Gastrocnemius medialis (tissue), 4 donors: Measurements from ENCODE around the gene SRCAP. TPM values are rescaled to one million over a fixed set of nuclear protein-coding genes. Genes with fewer than 3 reads are reported as not detected.

Experiments
- ATAC-seq, 2 donors: fragments of 150-250 bp; one replicate each; pipeline ENCODE4 v1.9.1; 2016
- DNase-seq, 2 donors: peaks; one replicate each; pipeline ENCODE4 v3.0.0-alpha.2; 2019
- H3K27ac ChIP-seq, 4 donors: fragments of 200-600 bp; sonication (generic); 1 replicate in 1 of 4; 2 replicates in 3 of 4; pipeline ENCODE4 v1.5.1; 2016 to 2018; ENCODE audit warnings: mild to moderate bottlenecking in 2 of 4, moderate library complexity in 1 of 4
- H3K27me3 ChIP-seq, 3 donors: fragments of 200-600 bp; sonication (generic) in 2 of 3; 1 replicate in 1 of 3; 2 replicates in 2 of 3; pipeline versions ENCODE4 v1.5.1 to v1.6.0; 2016 to 2019; ENCODE audit warnings: mild to moderate bottlenecking in 1 of 3, moderate library complexity in 1 of 3
- H3K36me3 ChIP-seq, 2 donors: fragments of 200-600 bp; sonication (generic) in 1 of 2; one replicate each; pipeline ENCODE4 v1.5.1; 2017 to 2018
- H3K4me1 ChIP-seq, 2 donors: fragments of 200-600 bp; sonication (generic) in 1 of 2; one replicate each; pipeline ENCODE4 v1.5.1; 2016 to 2017; ENCODE audit warnings: mild to moderate bottlenecking in 2 of 2
- H3K4me3 ChIP-seq, 4 donors: fragments of 200-600 bp; sonication (generic) in 3 of 4; 1 replicate in 1 of 4; 2 replicates in 3 of 4; pipeline ENCODE4 v1.5.1; 2016 to 2019; ENCODE audit warnings: mild to moderate bottlenecking in 2 of 4
- H3K9me3 ChIP-seq, 3 donors: fragments of 200-600 bp; sonication (generic) in 2 of 3; 1 replicate in 1 of 3; 2 replicates in 2 of 3; pipeline ENCODE4 v1.5.1; 2016 to 2019
- POLR2A ChIP-seq, 2 donors: fragments of 450-650 bp; IDR thresholded peaks; one replicate each; pipeline ENCODE4 v1.6.1; 2017; ENCODE audit warnings: antibody characterized with exemption in 2 of 2, mild to moderate bottlenecking in 2 of 2, moderate library complexity in 2 of 2
- in situ Hi-C, 4 donors: fragments of 200-750 bp; cut with MboI; loops; one replicate each; pipeline versions ENCODE4 v1.15.0 to v1.8.0; 2017; ENCODE audit warnings: low sequenced_read_pairs in 4 of 4
- intact Hi-C: fragments of 100-400 bp; cut with DNase I; formaldehyde crosslinking; loops from one replicate; pipeline ENCODE4 v1.15.1; 2023; ENCODE audit warnings: low total_unique reads
- total RNA-seq, 4 donors: library from RNA; depleted of rRNA; stranded (reverse); fragments of >200 nt; gene quantifications; one replicate each; pipeline versions ENCODE4 v1.1.0 to v1.2.3, GENCODE V29; 2016
- TF ChIP-seq, protein P1 (sequence below), 5 experiments: fragments of 450-650 bp in 3 of 5; fragments of 200-600 bp in 2 of 5; sonication (generic) in 2 of 5; IDR thresholded peaks in 4 of 5; conservative IDR thresholded peaks in 1 of 5; 1 replicate in 4 of 5; 2 replicates in 1 of 5; pipeline ENCODE4 v1.5.1; 2016 to 2019; ENCODE audit warnings: antibody characterized with exemption in 5 of 5, mild to moderate bottlenecking in 3 of 5, moderate library complexity in 3 of 5

The SRCAP gene
- total RNA-seq, 4 donors from 2014 or later: 15.3 to 25.5 (median 21.9) TPM

DNA sequence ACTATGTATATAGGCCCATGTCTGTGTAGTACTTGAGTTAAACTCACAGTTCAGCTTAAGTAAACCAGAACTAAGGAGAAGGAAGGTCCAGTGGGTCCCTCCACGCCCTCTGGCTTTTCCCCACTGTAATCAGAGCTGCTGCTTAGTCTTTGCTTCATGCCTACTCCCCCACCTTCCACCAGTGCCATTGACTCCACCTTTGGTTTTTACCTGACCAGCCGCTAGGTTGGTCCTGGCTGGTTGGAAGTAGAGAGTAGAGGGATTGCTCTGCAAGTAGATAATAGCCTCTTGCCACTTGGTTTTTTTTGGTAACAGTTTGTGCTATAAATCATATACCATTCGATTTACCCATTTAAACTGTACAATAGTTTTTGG, 26.4 kb downstream of the SRCAP start:
- DNase-seq (no peak), ATAC-seq (no peak)
- H3K27ac ChIP-seq: peak overlapping the region in 1 of 4 donors; percentile 7
- H3K9me3 ChIP-seq: no peaks in the 10 kb centered on the region
- H3K4me1 ChIP-seq: no peaks in the 10 kb centered on the region
- intact Hi-C loops (no loop called here), in situ Hi-C loops (no loop called here)
- no peak for TF ChIP-seq POLR2A (IDR thresholded peaks at IDR 0.05)
- TF ChIP-seq, protein P1, sequence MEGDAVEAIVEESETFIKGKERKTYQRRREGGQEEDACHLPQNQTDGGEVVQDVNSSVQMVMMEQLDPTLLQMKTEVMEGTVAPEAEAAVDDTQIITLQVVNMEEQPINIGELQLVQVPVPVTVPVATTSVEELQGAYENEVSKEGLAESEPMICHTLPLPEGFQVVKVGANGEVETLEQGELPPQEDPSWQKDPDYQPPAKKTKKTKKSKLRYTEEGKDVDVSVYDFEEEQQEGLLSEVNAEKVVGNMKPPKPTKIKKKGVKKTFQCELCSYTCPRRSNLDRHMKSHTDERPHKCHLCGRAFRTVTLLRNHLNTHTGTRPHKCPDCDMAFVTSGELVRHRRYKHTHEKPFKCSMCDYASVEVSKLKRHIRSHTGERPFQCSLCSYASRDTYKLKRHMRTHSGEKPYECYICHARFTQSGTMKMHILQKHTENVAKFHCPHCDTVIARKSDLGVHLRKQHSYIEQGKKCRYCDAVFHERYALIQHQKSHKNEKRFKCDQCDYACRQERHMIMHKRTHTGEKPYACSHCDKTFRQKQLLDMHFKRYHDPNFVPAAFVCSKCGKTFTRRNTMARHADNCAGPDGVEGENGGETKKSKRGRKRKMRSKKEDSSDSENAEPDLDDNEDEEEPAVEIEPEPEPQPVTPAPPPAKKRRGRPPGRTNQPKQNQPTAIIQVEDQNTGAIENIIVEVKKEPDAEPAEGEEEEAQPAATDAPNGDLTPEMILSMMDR (IDR thresholded peaks at IDR 0.05 in 4 of 5, conservative IDR thresholded peaks at IDR 0.05 in 1 of 5): no peak
- H3K27me3 ChIP-seq: no peaks in the 10 kb centered on the region
- peaks cover 0 to 76% of the 10 kb centered on the region in 2 donors for H3K36me3 ChIP-seq
- H3K4me3 ChIP-seq: no peak overlapping the region

DNA sequence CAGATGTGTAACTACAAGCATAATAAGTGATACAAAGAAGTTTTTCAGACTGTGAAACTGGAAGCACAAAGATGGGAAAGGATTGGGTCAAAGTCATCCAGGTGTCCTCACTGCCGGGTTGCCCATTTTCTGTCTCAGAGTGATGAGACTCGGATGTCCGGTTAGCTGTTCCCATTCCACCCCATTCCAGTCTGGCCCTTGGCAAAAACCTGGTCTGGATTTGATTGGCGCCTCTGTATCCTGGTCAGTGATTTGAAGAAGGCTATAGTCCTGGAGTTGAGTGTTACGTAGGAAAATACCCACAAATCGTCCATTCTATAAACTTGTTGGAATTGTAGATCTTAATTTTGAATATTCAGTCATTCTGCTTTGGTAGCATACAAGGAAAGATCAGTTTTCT, 29.4 kb downstream of the SRCAP start:
- H3K9me3 ChIP-seq: no peaks in the 10 kb centered on the region
- H3K27me3 ChIP-seq: no peaks in the 10 kb centered on the region
- peaks cover 2 to 76% of the 10 kb centered on the region in 2 donors for H3K36me3 ChIP-seq
- TF ChIP-seq, protein P1 (IDR thresholded peaks at IDR 0.05 in 4 of 5, conservative IDR thresholded peaks at IDR 0.05 in 1 of 5): no peak
- TF ChIP-seq POLR2A (IDR thresholded peaks at IDR 0.05): no peak
- H3K4me3 ChIP-seq: no peak overlapping the region
- DNase-seq (no peak), ATAC-seq (no peak)
- H3K4me1 ChIP-seq: no peaks in the 10 kb centered on the region
- H3K27ac ChIP-seq: peak overlapping the region in 1 of 4 donors; percentile 20
- in situ Hi-C loops: no loop called here
- intact Hi-C loops: no loop called here

DNA sequence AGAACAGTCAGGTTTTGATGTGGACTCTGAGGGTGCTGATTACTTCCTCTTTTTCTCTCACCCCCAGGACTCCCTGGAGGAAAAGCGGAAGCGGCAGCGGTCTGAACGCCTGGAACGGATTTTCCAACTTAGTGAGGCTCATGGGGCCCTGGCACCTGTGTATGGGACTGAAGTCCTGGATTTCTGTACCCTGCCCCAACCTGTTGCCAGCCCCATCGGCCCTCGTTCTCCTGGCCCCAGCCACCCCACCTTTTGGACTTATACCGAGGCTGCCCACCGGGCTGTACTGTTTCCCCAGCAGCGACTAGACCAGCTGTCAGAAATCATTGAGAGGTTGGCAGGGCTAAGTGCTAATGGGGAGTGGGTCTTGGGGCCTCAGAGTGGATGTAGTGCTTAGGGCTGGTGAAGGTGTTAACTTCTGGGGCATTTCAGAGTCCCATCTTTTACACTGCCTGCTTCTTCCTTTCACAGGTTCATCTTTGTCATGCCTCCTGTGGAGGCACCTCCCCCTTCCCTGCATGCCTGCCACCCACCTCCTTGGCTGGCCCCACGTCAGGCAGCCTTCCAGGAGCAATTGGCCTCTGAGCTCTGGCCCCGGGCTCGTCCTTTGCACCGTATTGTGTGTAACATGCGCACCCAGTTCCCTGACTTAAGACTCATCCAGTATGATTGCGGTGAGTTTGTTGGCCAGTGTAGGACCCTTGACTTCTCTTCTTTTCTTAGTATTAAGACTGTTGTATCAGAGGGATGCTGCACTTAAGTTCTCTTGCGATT, 30.1 kb downstream of the SRCAP start:
- ATAC-seq (no peak), DNase-seq (no peak)
- TF ChIP-seq, protein P1 (IDR thresholded peaks at IDR 0.05 in 4 of 5, conservative IDR thresholded peaks at IDR 0.05 in 1 of 5): no peak
- no peak for TF ChIP-seq POLR2A (IDR thresholded peaks at IDR 0.05)
- Histone ChIP-seq H3K4me3 (no peak overlapping the region), H3K27me3 (no peaks in the 10 kb centered on the region), H3K9me3 (no peaks in the 10 kb centered on the region), H3K4me1 (no peaks in the 10 kb centered on the region), H3K36me3 (peaks cover 2 to 76% of the 10 kb centered on the region in 2 donors), H3K27ac (peak overlapping the region in 1 of 4 donors; percentile 20)
- intact Hi-C loops: no loop called here
- in situ Hi-C loops: no loop called here

DNA sequence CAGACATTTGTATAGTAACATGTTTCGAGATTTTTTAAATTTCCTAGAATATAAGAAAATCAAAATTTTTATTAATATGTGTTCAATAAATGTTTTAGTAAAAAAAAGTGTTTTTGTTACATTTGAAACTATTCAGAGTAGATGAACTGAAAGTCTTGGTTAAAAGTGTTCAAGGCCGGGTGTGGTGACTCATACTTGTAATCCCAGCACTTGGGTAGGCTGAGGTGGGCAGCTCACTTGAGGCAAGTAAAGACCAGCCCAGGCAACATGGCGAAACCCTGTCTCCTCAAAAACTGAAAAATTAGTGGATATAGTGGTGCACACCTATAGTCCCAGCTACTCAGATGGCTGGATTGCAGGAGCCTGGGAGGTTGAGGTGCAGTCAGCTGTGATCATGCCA, 32.4 kb downstream of the SRCAP start:
- TF ChIP-seq, protein P1 (IDR thresholded peaks at IDR 0.05 in 4 of 5, conservative IDR thresholded peaks at IDR 0.05 in 1 of 5): no peak
- no peak for TF ChIP-seq POLR2A (IDR thresholded peaks at IDR 0.05)
- Histone ChIP-seq H3K27ac (no peak overlapping the region), H3K9me3 (no peaks in the 10 kb centered on the region), H3K36me3 (peaks cover 9 to 78% of the 10 kb centered on the region in 2 donors), H3K4me3 (no peak overlapping the region), H3K27me3 (no peaks in the 10 kb centered on the region), H3K4me1 (no peaks in the 10 kb centered on the region)
- no peak for ATAC-seq
- in situ Hi-C loops: no loop called here
- intact Hi-C loops: no loop called here
- no peak for DNase-seq
